Fibroblast of lung (primary cell): ENCODE results near the gene COMMD7. TPM values are rescaled to one million over a fixed set of nuclear protein-coding genes. Genes with fewer than 3 reads are reported as not detected.

ENCODE experiments used
- DNase-seq, 2 donors: peaks; one replicate each; pipeline versions ENCODE4 v3.0.0 to v3.0.0-alpha.2; 2010; ENCODE audit warnings: low read depth in 2 of 2
- H2AFZ ChIP-seq: 2 replicates; pipeline ENCODE4 v1.5.1; 2012; ENCODE audit warnings: low read length, control low read depth, inconsistent platforms
- H3K27ac ChIP-seq: 2 replicates; pipeline ENCODE4 v1.5.1; 2011; ENCODE audit warnings: low read length, control low read depth; ENCODE audit not compliant: insufficient read depth
- H3K27me3 ChIP-seq: 2 replicates; pipeline ENCODE4 v1.5.1; 2011; ENCODE audit warnings: mild to moderate bottlenecking, low read length; ENCODE audit not compliant: control insufficient read depth, insufficient read depth
- H3K36me3 ChIP-seq: 2 replicates; pipeline ENCODE4 v1.5.1; 2011; ENCODE audit warnings: low read length; ENCODE audit not compliant: control insufficient read depth, insufficient read depth
- H3K4me1 ChIP-seq: 2 replicates; pipeline ENCODE4 v1.5.1; 2011; ENCODE audit warnings: low read length; ENCODE audit not compliant: control insufficient read depth, insufficient read depth; ENCODE audit errors: extremely low read depth
- H3K4me2 ChIP-seq: 2 replicates; pipeline ENCODE4 v1.5.1; 2011; ENCODE audit warnings: low read length, control low read depth; ENCODE audit not compliant: insufficient read depth; ENCODE audit errors: extremely low read depth
- H3K4me3 ChIP-seq, 4 experiments: fragments of 200-600 bp in 1 of 4; sonication (generic) in 1 of 4; replicated peaks in 1 of 4; 2 replicates each; pipeline ENCODE4 v1.5.1; 2011 to 2016; ENCODE audit warnings: low read length in 4 of 4, low read depth in 3 of 4, mild to moderate bottlenecking in 3 of 4, control low read depth in 2 of 4, inconsistent platforms in 1 of 4, mixed read lengths in 1 of 4; ENCODE audit not compliant: insufficient read depth in 1 of 4; ENCODE audit errors: control extremely low read depth in 1 of 4
- H3K79me2 ChIP-seq: 2 replicates; pipeline ENCODE4 v1.5.1; 2012; ENCODE audit warnings: mild to moderate bottlenecking, low read length, inconsistent platforms; ENCODE audit not compliant: control insufficient read depth, insufficient read depth
- H3K9ac ChIP-seq: 2 replicates; pipeline ENCODE4 v1.5.1; 2011; ENCODE audit warnings: mild to moderate bottlenecking, low read length, control low read depth; ENCODE audit not compliant: insufficient read depth
- H3K9me3 ChIP-seq: 2 replicates; pipeline ENCODE4 v1.5.1; 2012; ENCODE audit warnings: low read depth, low read length; ENCODE audit not compliant: control insufficient read depth, insufficient read depth
- H4K20me1 ChIP-seq: 2 replicates; pipeline ENCODE4 v1.5.1; 2011; ENCODE audit warnings: low read length; ENCODE audit not compliant: control insufficient read depth, insufficient read depth; ENCODE audit errors: extremely low read depth
- EZH2 ChIP-seq: IDR thresholded peaks from 2 replicates; pipeline ENCODE4 v1.5.1; 2012; ENCODE audit warnings: low read length, control low read depth, mild to moderate bottlenecking; ENCODE audit errors: missing control alignments
- polyA plus RNA-seq, 2 donors: library from polyadenylated mRNA; depleted of rRNA in 1 of 2; stranded (reverse) in 1 of 2; unstranded in 1 of 2; fragments of >200 nt; gene quantifications; 2 replicates each; pipeline ENCODE4 v1.2.1, GENCODE V29; 2011 to 2012; ENCODE audit warnings: missing spikeins in 1 of 2
- total RNA-seq: library from RNA; depleted of rRNA; stranded (reverse); fragments of >200 nt; gene quantifications from 2 replicates; pipeline ENCODE4 v1.2.1, GENCODE V29; 2014
- TF ChIP-seq, protein P1 (sequence below), 2 donors: IDR thresholded peaks in 1 of 2; conservative IDR thresholded peaks in 1 of 2; 1 replicate in 1 of 2; 2 replicates in 1 of 2; pipeline ENCODE4 v1.5.1; 2011 to 2012; ENCODE audit warnings: low read length in 2 of 2, control low read depth in 1 of 2, inconsistent platforms in 1 of 2, low read depth in 1 of 2, mild to moderate bottlenecking in 1 of 2

Gene COMMD7
- total and polyA plus RNA-seq, 2 donors (not counting 1 experiment from before 2014, with no cell fraction given): 39.6 to 68.5 TPM

DNA sequence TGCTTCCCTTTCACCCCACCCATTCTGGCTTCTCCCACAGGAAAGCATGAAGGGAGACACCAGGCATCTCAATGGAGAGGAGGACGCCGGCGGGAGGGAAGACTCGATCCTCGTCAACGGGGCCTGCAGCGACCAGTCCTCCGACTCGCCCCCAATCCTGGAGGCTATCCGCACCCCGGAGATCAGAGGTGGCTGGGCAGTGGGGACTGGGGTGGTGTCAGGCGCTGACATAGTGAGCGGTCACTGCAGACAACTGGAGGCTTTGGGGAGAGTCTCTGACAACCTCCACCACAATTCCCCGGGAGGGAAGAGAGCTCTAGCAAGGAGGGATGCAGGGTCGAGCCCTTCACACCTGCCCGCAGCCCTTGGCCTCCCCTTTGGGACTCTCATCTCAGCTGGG is 37.0 kb upstream of the COMMD7 start:
- no peak overlapping the region for H3K4me2 ChIP-seq
- DNase-seq: no peak
- TF ChIP-seq EZH2: no peak
- TF ChIP-seq, protein P1, sequence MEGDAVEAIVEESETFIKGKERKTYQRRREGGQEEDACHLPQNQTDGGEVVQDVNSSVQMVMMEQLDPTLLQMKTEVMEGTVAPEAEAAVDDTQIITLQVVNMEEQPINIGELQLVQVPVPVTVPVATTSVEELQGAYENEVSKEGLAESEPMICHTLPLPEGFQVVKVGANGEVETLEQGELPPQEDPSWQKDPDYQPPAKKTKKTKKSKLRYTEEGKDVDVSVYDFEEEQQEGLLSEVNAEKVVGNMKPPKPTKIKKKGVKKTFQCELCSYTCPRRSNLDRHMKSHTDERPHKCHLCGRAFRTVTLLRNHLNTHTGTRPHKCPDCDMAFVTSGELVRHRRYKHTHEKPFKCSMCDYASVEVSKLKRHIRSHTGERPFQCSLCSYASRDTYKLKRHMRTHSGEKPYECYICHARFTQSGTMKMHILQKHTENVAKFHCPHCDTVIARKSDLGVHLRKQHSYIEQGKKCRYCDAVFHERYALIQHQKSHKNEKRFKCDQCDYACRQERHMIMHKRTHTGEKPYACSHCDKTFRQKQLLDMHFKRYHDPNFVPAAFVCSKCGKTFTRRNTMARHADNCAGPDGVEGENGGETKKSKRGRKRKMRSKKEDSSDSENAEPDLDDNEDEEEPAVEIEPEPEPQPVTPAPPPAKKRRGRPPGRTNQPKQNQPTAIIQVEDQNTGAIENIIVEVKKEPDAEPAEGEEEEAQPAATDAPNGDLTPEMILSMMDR (conservative IDR thresholded peaks at IDR 0.05 in 1 of 2, IDR thresholded peaks at IDR 0.05 in 1 of 2; ENCODE audit: low read depth in 1 of 2, low read length in 2 of 2): no peak

DNA sequence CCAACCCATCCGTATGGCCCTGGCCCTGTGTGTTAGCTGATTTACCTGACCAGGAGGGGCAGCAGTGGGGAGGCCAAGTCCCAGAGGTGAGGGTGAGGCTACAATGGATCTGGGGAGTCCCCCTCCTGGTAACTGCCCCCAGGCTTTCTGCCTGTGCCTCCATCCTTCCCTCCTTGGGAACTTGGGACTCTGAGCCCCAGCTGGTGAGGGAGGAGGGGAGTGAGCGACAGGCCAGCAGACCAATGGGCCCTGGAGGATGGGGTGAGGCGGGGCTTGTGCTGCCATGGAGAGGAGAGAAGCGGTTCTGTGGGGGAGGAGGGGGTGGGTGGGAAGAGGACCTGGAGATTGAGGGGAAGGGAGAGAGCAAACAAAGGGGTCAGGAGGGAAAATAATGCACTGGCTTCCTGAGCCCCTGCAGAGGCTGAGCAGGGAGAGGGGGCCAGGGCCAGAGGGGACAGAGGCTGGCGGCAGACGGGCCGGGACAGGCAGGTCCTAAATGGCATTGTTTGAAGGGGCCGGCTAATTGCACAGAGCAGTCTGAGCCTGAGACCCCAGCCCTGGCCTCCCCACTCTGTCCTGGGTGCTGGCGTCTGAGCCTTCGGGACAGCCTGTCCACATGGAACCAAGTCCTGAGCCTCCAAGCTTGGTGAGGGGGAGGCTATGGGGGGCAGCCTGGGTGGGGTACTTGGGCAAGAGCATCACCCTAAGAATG is 36.4 kb upstream of the COMMD7 start:
- no peaks in the 10 kb centered on the region for H3K79me2 ChIP-seq
- TF ChIP-seq EZH2: no peak
- TF ChIP-seq, protein P1 (conservative IDR thresholded peaks at IDR 0.05 in 1 of 2, IDR thresholded peaks at IDR 0.05 in 1 of 2; ENCODE audit: low read depth in 1 of 2, low read length in 2 of 2): no peak
- no peaks in the 10 kb centered on the region for H3K36me3 ChIP-seq
- no peaks in the 10 kb centered on the region for H4K20me1 ChIP-seq
- no peak overlapping the region for H3K4me2 ChIP-seq
- H3K4me3 ChIP-seq: no peak overlapping the region
- H3K9ac ChIP-seq: no peak overlapping the region
- no peaks in the 10 kb centered on the region for H3K9me3 ChIP-seq
- DNase-seq: no peak
- H3K4me1 ChIP-seq: no peaks in the 10 kb centered on the region
- no peak overlapping the region for H3K27ac ChIP-seq
- H2AFZ ChIP-seq: no peak overlapping the region
- H3K27me3 ChIP-seq: no peaks in the 10 kb centered on the region

More for the DNA sequence above, 37.0 kb upstream of the COMMD7 start:
- Histone ChIP-seq H3K9me3 (no peaks in the 10 kb centered on the region), H4K20me1 (no peaks in the 10 kb centered on the region), H3K27ac (no peak overlapping the region), H3K4me1 (no peaks in the 10 kb centered on the region), H3K27me3 (no peaks in the 10 kb centered on the region), H3K4me3 (no peak overlapping the region), H3K9ac (no peak overlapping the region), H3K79me2 (no peaks in the 10 kb centered on the region), H3K36me3 (no peaks in the 10 kb centered on the region), H2AFZ (no peak overlapping the region)

DNA sequence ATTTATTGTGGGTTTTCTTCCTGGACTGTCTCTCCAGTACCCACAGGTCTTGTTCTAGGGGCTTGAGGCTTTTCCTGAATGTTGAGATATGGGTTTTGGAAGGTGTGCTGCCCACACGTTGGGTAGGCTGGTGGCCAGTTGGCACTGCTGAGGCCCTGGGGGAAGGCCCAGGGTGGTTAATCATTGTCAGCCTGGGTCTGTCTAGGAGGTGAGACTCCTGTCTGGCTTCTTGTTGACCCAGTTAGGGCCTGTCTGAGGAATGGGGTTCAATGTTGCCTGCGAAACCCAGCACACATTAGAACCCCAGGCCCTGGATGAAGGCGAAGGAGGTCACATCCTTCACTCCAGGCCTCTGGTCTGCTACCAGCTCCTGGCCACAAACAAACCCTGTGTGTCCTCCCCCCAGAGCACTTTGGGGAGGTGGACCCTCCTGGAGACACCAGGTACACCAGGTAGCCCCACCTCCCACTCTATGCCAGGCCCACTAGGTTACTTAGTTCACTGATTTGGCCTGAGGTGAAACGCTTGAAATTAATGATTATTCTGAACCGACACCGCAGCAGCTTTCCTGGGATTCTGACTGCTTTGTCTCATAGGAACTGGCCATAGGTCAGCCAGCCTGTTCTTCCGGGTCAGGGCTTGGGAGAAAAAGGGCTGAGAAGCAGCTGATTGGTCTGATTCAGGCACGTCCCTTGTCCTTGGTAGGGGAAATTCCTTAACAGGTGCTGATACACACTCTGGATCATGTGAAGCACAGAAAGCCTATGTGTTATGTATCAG is 34.1 kb upstream of the COMMD7 start:
- Histone ChIP-seq H3K4me1 (no peaks in the 10 kb centered on the region), H4K20me1 (no peaks in the 10 kb centered on the region), H3K9ac (no peak overlapping the region), H3K4me2 (no peak overlapping the region), H2AFZ (no peak overlapping the region), H3K4me3 (no peak overlapping the region), H3K36me3 (no peaks in the 10 kb centered on the region), H3K27ac (no peak overlapping the region), H3K79me2 (no peaks in the 10 kb centered on the region), H3K9me3 (no peaks in the 10 kb centered on the region), H3K27me3 (no peaks in the 10 kb centered on the region)
- DNase-seq: peak in 1 of 2 donors; percentile 35
- TF ChIP-seq, protein P1 (conservative IDR thresholded peaks at IDR 0.05 in 1 of 2, IDR thresholded peaks at IDR 0.05 in 1 of 2; ENCODE audit: low read depth in 1 of 2, low read length in 2 of 2): no peak
- TF ChIP-seq EZH2: no peak
